OCI-LY1 (cell line): Measurements from ENCODE around the gene MTX1.

Experiments used
- EZH2 ChIP-seq: fragments of 200-600 bp; sonication (generic), shearing (Covaris generic); IDR thresholded peaks from 2 replicates; pipeline ENCODE4 v1.8.0; 2017; ENCODE audit warnings: borderline replicate concordance, mixed run types, mild to moderate bottlenecking, antibody characterized with exemption, low read length, moderate library complexity, mixed read lengths
- TF ChIP-seq, protein P1 (sequence below): fragments of 200-600 bp; sonication (generic), shearing (Covaris generic); IDR thresholded peaks from 2 replicates; pipeline ENCODE4 v1.5.1; 2017; ENCODE audit warnings: mild to moderate bottlenecking, antibody characterized with exemption, low read length, moderate library complexity, mixed read lengths

GRCh38 chr1:155191904-155192303 lies 16.6 kb upstream of the MTX1 start:
- TF ChIP-seq, protein P1, sequence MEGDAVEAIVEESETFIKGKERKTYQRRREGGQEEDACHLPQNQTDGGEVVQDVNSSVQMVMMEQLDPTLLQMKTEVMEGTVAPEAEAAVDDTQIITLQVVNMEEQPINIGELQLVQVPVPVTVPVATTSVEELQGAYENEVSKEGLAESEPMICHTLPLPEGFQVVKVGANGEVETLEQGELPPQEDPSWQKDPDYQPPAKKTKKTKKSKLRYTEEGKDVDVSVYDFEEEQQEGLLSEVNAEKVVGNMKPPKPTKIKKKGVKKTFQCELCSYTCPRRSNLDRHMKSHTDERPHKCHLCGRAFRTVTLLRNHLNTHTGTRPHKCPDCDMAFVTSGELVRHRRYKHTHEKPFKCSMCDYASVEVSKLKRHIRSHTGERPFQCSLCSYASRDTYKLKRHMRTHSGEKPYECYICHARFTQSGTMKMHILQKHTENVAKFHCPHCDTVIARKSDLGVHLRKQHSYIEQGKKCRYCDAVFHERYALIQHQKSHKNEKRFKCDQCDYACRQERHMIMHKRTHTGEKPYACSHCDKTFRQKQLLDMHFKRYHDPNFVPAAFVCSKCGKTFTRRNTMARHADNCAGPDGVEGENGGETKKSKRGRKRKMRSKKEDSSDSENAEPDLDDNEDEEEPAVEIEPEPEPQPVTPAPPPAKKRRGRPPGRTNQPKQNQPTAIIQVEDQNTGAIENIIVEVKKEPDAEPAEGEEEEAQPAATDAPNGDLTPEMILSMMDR, result no peak
- TF ChIP-seq EZH2, result no peak
